ENCODE results near the gene ZNF768.
A peak's percentile ranks its signal among the peaks of the same experiment; 100 is the strongest.

Gene ZNF768

GRCh38 chr16:30561089-30561816, 34.9 kb upstream of the ZNF768 start:
- Mint-ChIP-seq H3K9me3 (no peaks in the 10 kb centered on the region), H3K27me3 (no peaks in the 10 kb centered on the region), H3K4me3 (peak overlapping the region; percentile 78), H3K36me3 (ENCODE audit: low read depth) (peaks cover 9% of the 10 kb centered on the region), H3K27ac (peak overlapping the region; percentile 85), H3K4me1 (ENCODE audit: low read depth) (peaks cover 25% of the 10 kb centered on the region)
- peak; percentile 57 for DNase-seq

GRCh38 chr16:30559690-30560089, 33.3 kb upstream of the ZNF768 start:
- no peaks in the 10 kb centered on the region for H3K27me3 Mint-ChIP-seq
- H3K27ac Mint-ChIP-seq: no peak overlapping the region
- no peak overlapping the region for H3K4me3 Mint-ChIP-seq
- DNase-seq: no peak
- peaks cover 22% of the 10 kb centered on the region for H3K36me3 Mint-ChIP-seq (ENCODE audit: low read depth)
- H3K4me1 Mint-ChIP-seq (ENCODE audit: low read depth): peaks cover 32% of the 10 kb centered on the region
- no peaks in the 10 kb centered on the region for H3K9me3 Mint-ChIP-seq

- Mint-ChIP-seq H3K4me1 (ENCODE audit: low read depth) (peaks cover 39% of the 10 kb centered on the region), H3K36me3 (ENCODE audit: low read depth) (peaks cover 31% of the 10 kb centered on the region)
Observed at GRCh38 chr16:30558789-30559377, 32.5 kb upstream of the ZNF768 start.

GRCh38 chr16:30557957-30558788, 31.8 kb upstream of the ZNF768 start, which contains the start of gene ZNF764:
ZNF764 (minus strand) TSS chr16:30558374; CDS start chr16:30558182, 192 bp downstream.
- DNase-seq: peak; percentile 97
- Mint-ChIP-seq H3K4me1 (ENCODE audit: low read depth) (peaks cover 46% of the 10 kb centered on the region), H3K36me3 (ENCODE audit: low read depth) (peaks cover 38% of the 10 kb centered on the region), H3K9me3 (no peaks in the 10 kb centered on the region), H3K27ac (peak within 1 kb of the TSS; percentile 93), H3K4me3 (peak within 1 kb of the TSS; percentile 90), H3K27me3 (no peaks in the 10 kb centered on the region)

More at GRCh38 chr16:30558789-30559377, 32.5 kb upstream of the ZNF768 start:
- Mint-ChIP-seq H3K27me3 (no peaks in the 10 kb centered on the region), H3K27ac (peak overlapping the region; percentile 93), H3K9me3 (no peaks in the 10 kb centered on the region), H3K4me3 (peak overlapping the region; percentile 90)
- no peak for DNase-seq

GRCh38 chr16:30557707-30557956, 31.3 kb upstream of the ZNF768 start:
- Mint-ChIP-seq H3K9me3 (no peaks in the 10 kb centered on the region), H3K27me3 (no peaks in the 10 kb centered on the region)

DNA sequence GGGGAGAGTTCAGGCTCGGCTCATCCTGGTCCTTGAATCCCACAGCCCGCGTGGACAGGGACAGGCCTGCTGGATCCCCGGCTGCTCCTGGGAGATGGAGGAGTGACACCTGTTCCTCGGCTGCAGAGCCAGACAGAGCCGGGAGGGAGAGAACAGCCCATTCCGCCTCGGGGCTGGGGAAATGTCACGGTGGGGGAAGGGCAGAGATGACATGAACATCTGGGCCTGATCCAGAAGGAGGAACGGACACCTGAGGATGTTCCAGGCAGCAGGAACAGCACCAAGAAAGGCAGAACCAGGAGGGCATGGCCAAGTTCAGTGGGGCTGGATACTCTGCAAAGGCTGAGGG, 29.7 kb upstream of the ZNF768 start:
- peaks cover 59% of the 10 kb centered on the region for H3K4me1 Mint-ChIP-seq (ENCODE audit: low read depth)
- peak overlapping the region; percentile 90 for H3K4me3 Mint-ChIP-seq
- peak overlapping the region; percentile 93 for H3K27ac Mint-ChIP-seq
- H3K9me3 Mint-ChIP-seq: no peaks in the 10 kb centered on the region
- DNase-seq: no peak
- H3K27me3 Mint-ChIP-seq: no peaks in the 10 kb centered on the region
- H3K36me3 Mint-ChIP-seq (ENCODE audit: low read depth): peaks cover 51% of the 10 kb centered on the region

More at GRCh38 chr16:30557707-30557956, 31.3 kb upstream of the ZNF768 start:
- Mint-ChIP-seq H3K27ac (peak overlapping the region; percentile 93), H3K4me1 (ENCODE audit: low read depth) (peaks cover 51% of the 10 kb centered on the region), H3K4me3 (peak overlapping the region; percentile 90), H3K36me3 (ENCODE audit: low read depth) (peaks cover 43% of the 10 kb centered on the region)
- no peak for DNase-seq

DNA sequence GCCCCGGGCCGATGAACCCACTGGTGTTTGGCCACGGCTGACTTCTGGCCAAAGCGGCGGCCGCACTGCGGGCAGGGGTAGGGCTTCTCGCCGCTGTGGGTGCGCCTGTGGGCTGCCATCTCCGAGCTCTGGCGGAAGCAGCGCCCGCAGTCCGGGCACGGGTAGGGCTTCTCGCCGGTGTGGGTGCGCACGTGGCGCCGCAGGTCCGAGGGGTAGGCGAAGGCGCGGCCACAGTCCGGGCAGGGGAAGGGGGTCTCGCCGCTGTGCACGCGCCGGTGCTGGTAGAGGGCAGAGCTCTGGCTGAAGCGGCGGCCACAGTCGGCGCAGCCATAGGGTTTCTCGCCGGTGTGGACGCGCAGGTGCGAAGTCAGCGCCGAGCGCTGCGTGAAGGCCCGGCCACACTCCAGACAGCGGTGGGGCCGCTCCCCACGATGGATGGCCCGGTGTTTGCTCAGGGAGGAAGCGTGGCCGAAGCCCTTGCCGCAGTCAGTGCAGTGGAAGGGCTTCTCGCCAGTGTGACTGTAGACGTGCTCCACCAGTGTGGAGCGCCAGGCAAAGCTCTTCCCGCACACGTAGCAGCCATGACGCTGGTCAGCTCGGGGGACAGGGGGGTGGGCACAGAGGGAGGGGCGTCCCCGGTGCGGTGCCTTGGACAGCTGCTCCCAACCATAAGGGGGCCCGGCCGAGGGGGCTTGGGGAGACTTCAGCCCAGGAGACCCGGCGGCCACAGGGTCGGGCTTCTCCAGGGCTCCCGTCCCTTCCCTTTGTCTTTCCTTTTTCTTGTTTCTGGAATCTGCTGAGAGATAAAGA, 29.2 kb upstream of the ZNF768 start:
- DNase-seq: no peak
- Mint-ChIP-seq H3K36me3 (ENCODE audit: low read depth) (peaks cover 51% of the 10 kb centered on the region), H3K4me3 (peak overlapping the region; percentile 90), H3K27ac (peak overlapping the region; percentile 93), H3K27me3 (no peaks in the 10 kb centered on the region), H3K9me3 (no peaks in the 10 kb centered on the region), H3K4me1 (ENCODE audit: low read depth) (peaks cover 60% of the 10 kb centered on the region)

DNA sequence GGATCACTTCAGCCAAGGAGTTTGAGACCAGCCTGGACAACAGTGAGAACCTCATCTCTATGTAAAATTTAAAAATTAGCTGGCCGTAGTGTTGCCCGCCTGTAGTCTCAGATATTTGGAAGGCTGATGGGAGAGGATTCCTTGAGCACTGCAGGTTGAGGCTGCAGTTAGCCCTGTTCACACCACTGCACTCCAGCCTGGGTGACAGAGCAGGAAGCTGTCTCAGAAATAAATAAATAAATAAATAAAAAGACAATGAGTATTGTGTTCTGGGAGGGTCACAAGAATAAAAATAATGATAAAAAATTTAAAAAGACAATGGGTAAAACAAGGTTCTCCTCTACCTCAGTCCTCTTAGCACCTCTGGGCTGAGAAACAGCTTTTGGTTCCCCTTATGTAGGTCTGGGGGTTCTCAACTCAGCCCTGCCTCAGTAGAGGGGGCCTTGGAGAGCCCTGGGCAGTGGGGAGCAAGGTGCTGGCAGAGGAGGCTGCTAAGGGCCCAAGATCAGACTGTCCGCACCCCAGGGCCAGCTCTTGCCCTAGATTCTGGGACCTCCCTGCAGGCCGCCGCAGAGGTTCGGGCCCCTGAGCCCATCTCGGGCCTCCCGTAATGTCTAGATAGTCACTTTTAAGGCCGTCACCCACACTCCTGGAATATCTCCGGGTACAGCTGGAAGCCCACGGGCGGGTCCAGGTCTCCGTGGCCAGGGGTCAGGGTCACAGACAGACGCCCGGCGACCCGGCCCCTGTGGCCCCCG, 28.4 kb upstream of the ZNF768 start:
- H3K9me3 Mint-ChIP-seq: no peaks in the 10 kb centered on the region
- peaks cover 51% of the 10 kb centered on the region for H3K36me3 Mint-ChIP-seq (ENCODE audit: low read depth)
- no peak overlapping the region for H3K4me3 Mint-ChIP-seq
- H3K27me3 Mint-ChIP-seq: no peaks in the 10 kb centered on the region
- peak overlapping the region; percentile 94 for H3K27ac Mint-ChIP-seq
- peaks cover 61% of the 10 kb centered on the region for H3K4me1 Mint-ChIP-seq (ENCODE audit: low read depth)
- no peak for DNase-seq

DNA sequence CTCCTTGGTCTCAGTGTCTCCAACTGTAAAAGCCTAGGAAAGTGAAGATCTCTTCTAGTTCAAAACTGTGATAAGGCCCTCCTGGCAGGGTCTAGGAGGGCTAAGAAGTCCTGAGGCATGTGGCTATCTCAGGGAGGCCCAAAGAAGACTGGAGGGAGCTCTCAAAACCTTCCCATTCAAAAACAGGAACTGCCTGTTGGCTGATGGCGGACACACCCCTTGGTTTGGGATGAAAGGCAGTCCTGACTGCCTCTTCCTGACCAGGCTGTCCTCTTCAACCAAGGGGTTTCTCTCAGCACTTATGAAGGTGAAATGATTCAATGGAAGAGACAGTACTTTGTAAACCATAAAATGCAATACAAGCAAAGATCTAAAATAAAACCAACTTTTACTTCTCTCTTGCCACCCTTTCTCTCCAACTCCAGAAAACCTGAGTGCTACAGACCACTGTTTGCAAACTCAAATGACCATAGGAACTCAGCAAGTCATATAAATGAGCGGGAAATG, 27.1 kb upstream of the ZNF768 start:
- no peak overlapping the region for H3K4me3 Mint-ChIP-seq
- H3K4me1 Mint-ChIP-seq (ENCODE audit: low read depth): peaks cover 63% of the 10 kb centered on the region
- H3K27me3 Mint-ChIP-seq: no peaks in the 10 kb centered on the region
- no peaks in the 10 kb centered on the region for H3K9me3 Mint-ChIP-seq
- H3K36me3 Mint-ChIP-seq (ENCODE audit: low read depth): peaks cover 51% of the 10 kb centered on the region
- peak overlapping the region; percentile 94 for H3K27ac Mint-ChIP-seq
- no peak for DNase-seq

- H3K27me3 Mint-ChIP-seq: no peaks in the 10 kb centered on the region
- no peak overlapping the region for H3K4me3 Mint-ChIP-seq
- DNase-seq: no peak
- peaks cover 51% of the 10 kb centered on the region for H3K36me3 Mint-ChIP-seq (ENCODE audit: low read depth)
- peaks cover 63% of the 10 kb centered on the region for H3K4me1 Mint-ChIP-seq (ENCODE audit: low read depth)
- H3K9me3 Mint-ChIP-seq: no peaks in the 10 kb centered on the region
- peak overlapping the region; percentile 94 for H3K27ac Mint-ChIP-seq
Observed at GRCh38 chr16:30552956-30553355, 26.6 kb upstream of the ZNF768 start.

- H3K4me3 Mint-ChIP-seq: peak overlapping the region; percentile 66
- peaks cover 44% of the 10 kb centered on the region for H3K36me3 Mint-ChIP-seq (ENCODE audit: low read depth)
- H3K27ac Mint-ChIP-seq: peak overlapping the region; percentile 94
- peaks cover 63% of the 10 kb centered on the region for H3K4me1 Mint-ChIP-seq (ENCODE audit: low read depth)
- DNase-seq: peak; percentile 72
- no peaks in the 10 kb centered on the region for H3K9me3 Mint-ChIP-seq
- H3K27me3 Mint-ChIP-seq: no peaks in the 10 kb centered on the region
Observed at GRCh38 chr16:30551781-30552180, 25.4 kb upstream of the ZNF768 start.

DNA sequence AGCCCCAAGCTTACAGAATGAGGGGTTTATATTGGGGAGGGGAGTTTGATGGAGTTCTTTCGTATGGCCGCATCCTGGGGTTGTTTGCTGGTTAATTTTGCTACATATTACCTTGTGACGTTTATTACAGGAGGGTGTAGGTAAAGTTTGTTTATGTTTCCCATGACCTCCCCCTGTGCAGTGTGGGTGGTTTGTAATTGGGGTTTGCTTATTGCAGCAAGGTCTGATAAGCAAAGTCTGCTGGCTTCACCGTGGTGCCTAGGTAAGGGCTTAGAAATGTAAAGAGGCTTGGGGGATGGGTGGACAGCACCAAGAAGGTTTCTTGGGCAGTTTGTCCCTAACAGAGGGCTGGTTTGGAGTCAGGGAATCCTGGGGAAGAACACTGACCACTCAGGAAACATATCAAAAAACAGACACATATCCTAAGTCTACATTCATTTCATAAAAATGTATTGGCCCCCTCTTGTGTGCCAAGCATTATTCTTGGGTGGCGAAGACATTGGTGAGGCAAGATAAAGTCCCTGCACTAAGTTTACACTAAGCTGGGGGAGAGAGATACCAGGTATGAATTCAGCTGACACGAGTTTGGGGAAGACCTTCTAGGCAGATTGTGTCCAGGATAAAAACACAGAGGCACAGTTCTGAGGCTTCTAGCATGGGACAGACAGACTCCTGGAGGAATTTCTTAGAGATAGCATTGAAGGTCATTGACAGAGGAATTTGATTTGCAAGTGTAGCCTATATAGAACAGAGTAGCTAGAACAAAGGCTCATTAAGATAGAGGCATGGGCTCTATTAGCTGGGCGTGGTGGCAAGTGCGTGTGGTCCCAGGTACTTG, 22.3 kb upstream of the ZNF768 start:
- no peak for DNase-seq
- H3K9me3 Mint-ChIP-seq: no peaks in the 10 kb centered on the region
- H3K27me3 Mint-ChIP-seq: no peaks in the 10 kb centered on the region
- H3K36me3 Mint-ChIP-seq (ENCODE audit: low read depth): peaks cover 18% of the 10 kb centered on the region
- H3K4me3 Mint-ChIP-seq: no peak overlapping the region
- peak overlapping the region; percentile 1 for H3K27ac Mint-ChIP-seq
- H3K4me1 Mint-ChIP-seq (ENCODE audit: low read depth): peaks cover 44% of the 10 kb centered on the region

DNA sequence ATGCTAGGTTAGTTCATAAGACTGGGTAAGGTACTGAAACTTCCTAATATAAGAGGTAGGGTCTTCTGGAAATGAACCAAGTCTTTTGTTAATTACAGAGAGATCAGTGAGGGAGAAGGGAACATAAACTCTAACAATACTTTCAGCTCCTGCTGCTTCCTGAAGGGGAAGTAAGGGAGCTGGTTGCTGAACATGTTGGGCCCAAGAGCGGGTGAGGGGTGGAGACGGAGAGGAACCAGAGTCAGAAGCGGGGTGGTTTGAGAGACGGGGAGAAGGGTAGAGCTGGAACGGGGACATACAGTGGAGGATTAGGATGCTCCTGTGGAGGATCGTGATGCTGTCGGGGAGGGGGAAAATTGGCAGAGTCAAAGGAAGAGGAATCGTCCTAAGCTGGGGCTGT, 19.7 kb upstream of the ZNF768 start:
- Mint-ChIP-seq H3K4me1 (ENCODE audit: low read depth) (peaks cover 20% of the 10 kb centered on the region), H3K4me3 (no peak overlapping the region), H3K36me3 (ENCODE audit: low read depth) (no peaks in the 10 kb centered on the region), H3K27ac (peak overlapping the region; percentile 15), H3K27me3 (no peaks in the 10 kb centered on the region), H3K9me3 (no peaks in the 10 kb centered on the region)
- no peak for DNase-seq

Data from activated T-cell treated with anti-CD3 and anti-CD28 coated beads, Interleukin-2, amount 50 U/mL, for 24 hours (primary cell).